H9 (cell line): Measurements from ENCODE around the gene TFDP1. TPM values are rescaled to one million over a fixed set of nuclear protein-coding genes. Genes with fewer than 3 reads are reported as not detected.
A peak's percentile ranks its signal among the peaks of the same experiment; 100 is the strongest.
"Not testable (repeated sequence)": the region's sequence is repeated elsewhere in the genome, so short reads cannot be mapped to it uniquely, and the experiment has no call there.

Experiments used
- DNase-seq: peaks from one replicate; pipeline ENCODE4 v3.0.0-alpha.2; 2017
- H2AFZ ChIP-seq: one replicate; pipeline ENCODE4 v1.6.1; 2013; ENCODE audit warnings: mild to moderate bottlenecking, low read length, control low read depth, moderate library complexity
- H2AK5ac ChIP-seq: 2 replicates; pipeline ENCODE4 v1.6.1; 2013; ENCODE audit warnings: low read length, control low read depth, mixed read lengths; ENCODE audit not compliant: insufficient read length
- H2BK120ac ChIP-seq: one replicate; pipeline ENCODE4 v1.6.1; 2013; ENCODE audit warnings: low read depth, mild to moderate bottlenecking, low read length, control low read depth, inconsistent platforms; ENCODE audit not compliant: poor library complexity, severe bottlenecking
- H2BK12ac ChIP-seq: 2 replicates; pipeline ENCODE4 v1.6.1; 2013; ENCODE audit warnings: low read length, control low read depth, mixed read lengths, low read depth; ENCODE audit not compliant: insufficient read length
- H2BK15ac ChIP-seq: 2 replicates; pipeline ENCODE4 v1.6.1; 2013; ENCODE audit warnings: low read depth, low read length, control low read depth
- H2BK20ac ChIP-seq: one replicate; pipeline ENCODE4 v1.6.1; 2013; ENCODE audit warnings: low read depth, mild to moderate bottlenecking, low read length, control low read depth, inconsistent platforms; ENCODE audit not compliant: poor library complexity, severe bottlenecking
- H2BK5ac ChIP-seq: 2 replicates; pipeline ENCODE4 v1.6.1; 2013; ENCODE audit warnings: low read length, control low read depth, mixed read lengths; ENCODE audit not compliant: insufficient read length
- H3K14ac ChIP-seq: 2 replicates; pipeline ENCODE4 v1.6.1; 2013; ENCODE audit warnings: low read length, control low read depth; ENCODE audit not compliant: insufficient read depth
- H3K18ac ChIP-seq: 2 replicates; pipeline ENCODE4 v1.6.1; 2013; ENCODE audit warnings: low read depth, mild to moderate bottlenecking, mixed read lengths, low read length, control low read depth; ENCODE audit not compliant: insufficient read length
- H3K23ac ChIP-seq: 2 replicates; pipeline ENCODE4 v1.6.1; 2013; ENCODE audit warnings: low read length, control low read depth, mixed read lengths, low read depth; ENCODE audit not compliant: insufficient read length
- H3K23me2 ChIP-seq: 2 replicates; pipeline ENCODE4 v1.6.1; 2013; ENCODE audit warnings: low read depth, mild to moderate bottlenecking, mixed read lengths, low read length, control low read depth; ENCODE audit not compliant: insufficient read length, poor library complexity, severe bottlenecking
- H3K27ac ChIP-seq: 2 replicates; pipeline ENCODE4 v1.5.1; 2013; ENCODE audit warnings: low read length, control low read depth, mixed read lengths, low read depth; ENCODE audit not compliant: insufficient read length
- H3K27me3 ChIP-seq: 2 replicates; pipeline ENCODE4 v1.6.1; 2013; ENCODE audit warnings: low read length, control low read depth, inconsistent platforms; ENCODE audit not compliant: insufficient read depth
- H3K4ac ChIP-seq: 2 replicates; pipeline ENCODE4 v1.6.1; 2013; ENCODE audit warnings: low read depth, mild to moderate bottlenecking, control low read depth, inconsistent platforms, low read length, moderate library complexity
- H3K4me1 ChIP-seq: 2 replicates; pipeline ENCODE4 v1.6.1; 2013; ENCODE audit warnings: low read length, control low read depth, inconsistent platforms; ENCODE audit not compliant: insufficient read depth
- H3K4me2 ChIP-seq: 2 replicates; pipeline ENCODE4 v1.6.1; 2013; ENCODE audit warnings: low read length, control low read depth, mixed read lengths; ENCODE audit not compliant: insufficient read length, insufficient read depth
- H3K56ac ChIP-seq: 2 replicates; pipeline ENCODE4 v1.6.1; 2013; ENCODE audit warnings: low read depth, mild to moderate bottlenecking, mixed read lengths, low read length, control low read depth; ENCODE audit not compliant: insufficient read length
- H3K79me1 ChIP-seq: 2 replicates; pipeline ENCODE4 v1.6.1; 2013; ENCODE audit warnings: low read depth, mild to moderate bottlenecking, moderate library complexity, low read length, control low read depth, inconsistent platforms; ENCODE audit not compliant: insufficient read depth, poor library complexity, severe bottlenecking
- H3K79me2 ChIP-seq: 2 replicates; pipeline ENCODE4 v1.6.1; 2013; ENCODE audit warnings: low read length, control low read depth, inconsistent platforms; ENCODE audit not compliant: insufficient read depth
- H3K9ac ChIP-seq: 2 replicates; pipeline ENCODE4 v1.6.1; 2013; ENCODE audit warnings: low read length, control low read depth, mixed read lengths; ENCODE audit not compliant: insufficient read length; ENCODE audit errors: extremely low read depth
- H3K9me3 ChIP-seq: one replicate; pipeline ENCODE4 v1.6.1; 2013; ENCODE audit warnings: low read depth, low read length, inconsistent platforms; ENCODE audit not compliant: control insufficient read depth
- H3T11ph ChIP-seq: one replicate; pipeline ENCODE4 v1.6.1; 2013; ENCODE audit warnings: mild to moderate bottlenecking, low read length, control low read depth, inconsistent platforms
- H4K20me1 ChIP-seq: one replicate; pipeline ENCODE4 v1.6.1; 2013; ENCODE audit not compliant: control insufficient read depth, insufficient read length, insufficient read depth
- H4K5ac ChIP-seq: 2 replicates; pipeline ENCODE4 v1.6.1; 2013; ENCODE audit warnings: low read depth, mild to moderate bottlenecking, mixed read lengths, low read length, control low read depth; ENCODE audit not compliant: insufficient read length
- H4K8ac ChIP-seq: replicated peaks from 2 replicates; pipeline ENCODE4 v1.6.1; 2013; ENCODE audit warnings: low read length, control low read depth, mixed read lengths, low read depth; ENCODE audit not compliant: insufficient read length
- H4K91ac ChIP-seq: 2 replicates; pipeline ENCODE4 v1.6.1; 2013; ENCODE audit warnings: low read depth, mild to moderate bottlenecking, moderate library complexity, mixed read lengths, low read length, control low read depth; ENCODE audit not compliant: insufficient read length
- H3K27ac Mint-ChIP-seq, 3 experiments: 2 replicates in 2 of 3; 3 replicates in 1 of 3; pipeline ENCODE4 v1.8.0; 2020 to 2021; ENCODE audit warnings: mixed read lengths in 3 of 3, mild to moderate bottlenecking in 1 of 3, moderate library complexity in 1 of 3
- H3K27me3 Mint-ChIP-seq: 2 replicates; pipeline ENCODE4 v1.8.0; 2021; ENCODE audit warnings: low read depth, mild to moderate bottlenecking, moderate library complexity, mixed read lengths
- H3K36me3 Mint-ChIP-seq, 3 experiments: 2 replicates in 2 of 3; 3 replicates in 1 of 3; pipeline ENCODE4 v1.8.0; 2020 to 2021; ENCODE audit warnings: low read depth in 3 of 3, mixed read lengths in 3 of 3; ENCODE audit not compliant: insufficient read depth in 1 of 3
- H3K4me1 Mint-ChIP-seq, 2 experiments: 2 replicates each; pipeline ENCODE4 v1.8.0; 2020; ENCODE audit warnings: mixed read lengths in 2 of 2
- H3K4me3 Mint-ChIP-seq, 2 experiments: 2 replicates in 1 of 2; 3 replicates in 1 of 2; pipeline ENCODE4 v1.8.0; 2020 to 2021; ENCODE audit warnings: mild to moderate bottlenecking in 2 of 2, mixed read lengths in 2 of 2, moderate library complexity in 1 of 2
- H3K9me3 Mint-ChIP-seq, 2 experiments: 2 replicates in 1 of 2; 3 replicates in 1 of 2; pipeline ENCODE4 v1.8.0; 2020; ENCODE audit warnings: mild to moderate bottlenecking in 2 of 2, mixed read lengths in 2 of 2, moderate library complexity in 1 of 2
- CTCF ChIP-seq: fragments of 200-600 bp; sonication (generic); conservative IDR thresholded peaks from 3 replicates; pipeline ENCODE4 v1.8.0; 2021; ENCODE audit warnings: antibody characterized with exemption, mild to moderate bottlenecking
- WGBS: extraction: QIAGEN DNeasy Blood & Tissue Kit; methylation state at CpG from one replicate; pipeline ENCODE4 v1.1.7; 2013; ENCODE audit warnings: missing lambda C conversion rate, low lambda C conversion rate, mixed read lengths; ENCODE audit not compliant: insufficient read length; ENCODE audit errors: extremely low coverage; 5-methylcytosine and 5-hydroxymethylcytosine counted together
- total RNA-seq: library from RNA; stranded (reverse); gene quantifications from 2 replicates; pipeline ENCODE4 v1.2.1, GENCODE V29; 2021

The TFDP1 gene
- total RNA-seq, 1 experiment from 2014 or later = 111 TPM

GRCh38 chr13:113621498-113621897, 36.9 kb downstream of the TFDP1 start:
- not testable (repeated sequence) for H3K4ac ChIP-seq, H2BK120ac ChIP-seq, H3K56ac ChIP-seq, H3K4me1 ChIP-seq, H3K18ac ChIP-seq, H3K23me2 ChIP-seq, H3K27ac ChIP-seq, H3K9me3 ChIP-seq, H3K27me3 Mint-ChIP-seq, H2BK15ac ChIP-seq, H3K27me3 ChIP-seq, H4K5ac ChIP-seq, H2AFZ ChIP-seq, H3K4me3 Mint-ChIP-seq, H4K20me1 ChIP-seq, H3K23ac ChIP-seq, H3K14ac ChIP-seq, H3T11ph ChIP-seq, H3K79me2 ChIP-seq, H2AK5ac ChIP-seq, H2BK5ac ChIP-seq, H3K9ac ChIP-seq, H3K27ac Mint-ChIP-seq, H2BK12ac ChIP-seq, H4K8ac ChIP-seq, H2BK20ac ChIP-seq, H3K4me2 ChIP-seq, H4K91ac ChIP-seq, H3K79me1 ChIP-seq
- DNase-seq = peak; percentile 64
- Mint-ChIP-seq H3K9me3 (peaks cover 14 to 18% of the 10 kb centered on the region in 2 experiments), H3K36me3 (peaks cover 51 to 67% (median 60%) of the 10 kb centered on the region in 3 experiments), H3K4me1 (peaks cover 18 to 20% of the 10 kb centered on the region in 2 experiments)
- TF ChIP-seq CTCF = peak; percentile 72
- WGBS = no CpG with 5 or more reads among the region's 13 CpGs

GRCh38 chr13:113621986-113622550, 37.5 kb downstream of the TFDP1 start:
- not testable (repeated sequence) for H2BK120ac ChIP-seq, H2BK20ac ChIP-seq, H3K4ac ChIP-seq, H2AFZ ChIP-seq, H3K18ac ChIP-seq, H3K4me2 ChIP-seq, H4K91ac ChIP-seq, H3K4me3 Mint-ChIP-seq, H4K8ac ChIP-seq, H3K14ac ChIP-seq, H2BK15ac ChIP-seq, H3K79me1 ChIP-seq, H3T11ph ChIP-seq, H3K56ac ChIP-seq, H3K23ac ChIP-seq, H2BK12ac ChIP-seq, H4K5ac ChIP-seq, H4K20me1 ChIP-seq, H3K27me3 Mint-ChIP-seq, H3K79me2 ChIP-seq, H3K27ac ChIP-seq, H3K4me1 ChIP-seq, DNase-seq, H3K27me3 ChIP-seq, H2AK5ac ChIP-seq, H3K9ac ChIP-seq, H3K9me3 ChIP-seq, H2BK5ac ChIP-seq, H3K23me2 ChIP-seq
- H3K36me3 Mint-ChIP-seq = peaks cover 52 to 72% (median 60%) of the 10 kb centered on the region in 3 experiments
- H3K9me3 Mint-ChIP-seq = peaks cover 14 to 18% of the 10 kb centered on the region in 2 experiments
- peaks cover 12 to 15% of the 10 kb centered on the region in 2 experiments for H3K4me1 Mint-ChIP-seq
- peak overlapping the region in 2 of 3 experiments; percentile 4 to 5; a peak in 2 of 7 replicates for H3K27ac Mint-ChIP-seq
- no CpG with 5 or more reads among the region's 20 CpGs for WGBS
